ENCODE measurements around the gene DOK5. TPM values are rescaled to one million over a fixed set of nuclear protein-coding genes. Genes with fewer than 3 reads are reported as not detected.

The DOK5 gene
- total and polyA plus RNA-seq, 2 of the 4 experiments (the other 2 are of a cell fraction) = 2.8 to 3.9 TPM

DNA sequence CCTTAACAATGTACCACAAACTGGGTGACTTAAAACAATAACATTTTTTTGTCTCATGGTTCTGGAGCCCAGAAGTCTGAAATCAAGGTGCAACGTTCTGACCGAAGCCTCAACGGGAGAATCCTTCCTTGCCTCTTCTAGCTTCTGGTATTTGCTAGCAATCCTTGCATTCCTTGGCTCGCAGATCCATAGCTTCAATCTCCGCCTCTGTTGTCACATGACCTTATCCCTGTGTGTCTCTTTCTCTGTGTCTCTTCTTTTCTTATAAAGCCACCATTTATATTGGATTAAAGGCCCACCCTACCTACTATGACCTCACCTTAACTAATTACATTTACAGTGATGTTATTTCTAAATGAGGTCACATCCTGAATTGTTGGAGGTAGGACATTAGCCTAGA lies 37.2 kb upstream of the DOK5 start:
- no peak overlapping the region for H2AK9ac ChIP-seq (replicated peaks; ENCODE audit: low read depth, low read length, poor library complexity)
- H4K5ac ChIP-seq (ENCODE audit: low read depth, low read length) = no peak overlapping the region
- H4K91ac ChIP-seq (ENCODE audit: insufficient read depth, low read depth, low read length) = no peak overlapping the region
- H3K79me1 ChIP-seq (ENCODE audit: low read depth in 1 of 2, low read length in 2 of 2) = no peaks in the 10 kb centered on the region
- no peak overlapping the region for H3K27ac ChIP-seq (ENCODE audit: insufficient read depth, low read length)
- DNase-seq (no peak), ATAC-seq (ENCODE audit: low read depth) (no peak)
- no peak overlapping the region for H3K18ac ChIP-seq (ENCODE audit: low read depth, low read length)
- dilution Hi-C loops (cut with HindIII; ENCODE audit: low sequenced_read_pairs, unreplicated experiment) = no loop called here
- no peaks in the 10 kb centered on the region for H3K4me1 ChIP-seq (ENCODE audit: control insufficient read depth, insufficient read depth, low read length)
- no peaks in the 10 kb centered on the region for H3K9me3 ChIP-seq (ENCODE audit: control insufficient read depth, insufficient read depth, low read length)
- H4K8ac ChIP-seq (ENCODE audit: low read depth in 2 of 2, low read length in 2 of 2) = no peak overlapping the region
- no peak overlapping the region for H2BK120ac ChIP-seq (ENCODE audit: low read depth, low read length)
- TF ChIP-seq, protein P1, sequence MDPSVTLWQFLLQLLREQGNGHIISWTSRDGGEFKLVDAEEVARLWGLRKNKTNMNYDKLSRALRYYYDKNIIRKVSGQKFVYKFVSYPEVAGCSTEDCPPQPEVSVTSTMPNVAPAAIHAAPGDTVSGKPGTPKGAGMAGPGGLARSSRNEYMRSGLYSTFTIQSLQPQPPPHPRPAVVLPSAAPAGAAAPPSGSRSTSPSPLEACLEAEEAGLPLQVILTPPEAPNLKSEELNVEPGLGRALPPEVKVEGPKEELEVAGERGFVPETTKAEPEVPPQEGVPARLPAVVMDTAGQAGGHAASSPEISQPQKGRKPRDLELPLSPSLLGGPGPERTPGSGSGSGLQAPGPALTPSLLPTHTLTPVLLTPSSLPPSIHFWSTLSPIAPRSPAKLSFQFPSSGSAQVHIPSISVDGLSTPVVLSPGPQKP (IDR thresholded peaks at IDR 0.05; ENCODE audit: borderline replicate concordance, low read depth, low read length) = no peak
- TF ChIP-seq RCOR1 (IDR thresholded peaks at IDR 0.05; ENCODE audit: insufficient replicate concordance, low read length) (no peak), MAZ (IDR thresholded peaks at IDR 0.05; ENCODE audit: borderline replicate concordance, low read depth, low read length) (no peak), CEBPB (IDR thresholded peaks at IDR 0.05; ENCODE audit: low read depth, low read length) (no peak), RFX5 (IDR thresholded peaks at IDR 0.05; ENCODE audit: low read depth, low read length) (no peak), POLR2A (IDR thresholded peaks at IDR 0.05; ENCODE audit: low read depth, low read length) (no peak), BHLHE40 (IDR thresholded peaks at IDR 0.05; ENCODE audit: low read depth, low read length) (no peak), RAD21 (IDR thresholded peaks at IDR 0.05; ENCODE audit: low read length) (no peak)
- TF ChIP-seq, protein P2, sequence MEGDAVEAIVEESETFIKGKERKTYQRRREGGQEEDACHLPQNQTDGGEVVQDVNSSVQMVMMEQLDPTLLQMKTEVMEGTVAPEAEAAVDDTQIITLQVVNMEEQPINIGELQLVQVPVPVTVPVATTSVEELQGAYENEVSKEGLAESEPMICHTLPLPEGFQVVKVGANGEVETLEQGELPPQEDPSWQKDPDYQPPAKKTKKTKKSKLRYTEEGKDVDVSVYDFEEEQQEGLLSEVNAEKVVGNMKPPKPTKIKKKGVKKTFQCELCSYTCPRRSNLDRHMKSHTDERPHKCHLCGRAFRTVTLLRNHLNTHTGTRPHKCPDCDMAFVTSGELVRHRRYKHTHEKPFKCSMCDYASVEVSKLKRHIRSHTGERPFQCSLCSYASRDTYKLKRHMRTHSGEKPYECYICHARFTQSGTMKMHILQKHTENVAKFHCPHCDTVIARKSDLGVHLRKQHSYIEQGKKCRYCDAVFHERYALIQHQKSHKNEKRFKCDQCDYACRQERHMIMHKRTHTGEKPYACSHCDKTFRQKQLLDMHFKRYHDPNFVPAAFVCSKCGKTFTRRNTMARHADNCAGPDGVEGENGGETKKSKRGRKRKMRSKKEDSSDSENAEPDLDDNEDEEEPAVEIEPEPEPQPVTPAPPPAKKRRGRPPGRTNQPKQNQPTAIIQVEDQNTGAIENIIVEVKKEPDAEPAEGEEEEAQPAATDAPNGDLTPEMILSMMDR (conservative IDR thresholded peaks at IDR 0.05; ENCODE audit: low read depth, low read length) = no peak
- TF ChIP-seq, protein P3, sequence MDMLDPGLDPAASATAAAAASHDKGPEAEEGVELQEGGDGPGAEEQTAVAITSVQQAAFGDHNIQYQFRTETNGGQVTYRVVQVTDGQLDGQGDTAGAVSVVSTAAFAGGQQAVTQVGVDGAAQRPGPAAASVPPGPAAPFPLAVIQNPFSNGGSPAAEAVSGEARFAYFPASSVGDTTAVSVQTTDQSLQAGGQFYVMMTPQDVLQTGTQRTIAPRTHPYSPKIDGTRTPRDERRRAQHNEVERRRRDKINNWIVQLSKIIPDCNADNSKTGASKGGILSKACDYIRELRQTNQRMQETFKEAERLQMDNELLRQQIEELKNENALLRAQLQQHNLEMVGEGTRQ (IDR thresholded peaks at IDR 0.05; ENCODE audit: low read depth, low read length) = no peak
- intact Hi-C loops (cut with micrococcal nuclease) = no loop called here
- no peak overlapping the region for H3K4ac ChIP-seq (ENCODE audit: low read depth, low read length)
- no peak overlapping the region for H3K9ac ChIP-seq (ENCODE audit: low read depth, low read length)
- no TSS peak for BruUV-seq (replicated peaks)
- POLR2A ChIA-PET (ENCODE audit: unreplicated experiment) = no interaction called here
- no peak overlapping the region for H3K4me2 ChIP-seq (ENCODE audit: low read depth, low read length)
- H3K4me3 ChIP-seq (ENCODE audit: insufficient read depth, low read depth, low read length) = no peak overlapping the region
- no peaks in the 10 kb centered on the region; the same call in 1 of the 2 replicates for H3K27me3 ChIP-seq (ENCODE audit: control insufficient read depth, insufficient read depth, low read length)
- no peaks in the 10 kb centered on the region for H3K36me3 ChIP-seq (ENCODE audit: control insufficient read depth, insufficient read depth, low read length)
- H3K9me1 ChIP-seq (ENCODE audit: insufficient read depth, low read length) = no peaks in the 10 kb centered on the region
- no peaks in the 10 kb centered on the region for H4K20me1 ChIP-seq (ENCODE audit: insufficient read depth, low read length)
- no peak overlapping the region for H2AK5ac ChIP-seq (ENCODE audit: low read depth, low read length)
- H2BK5ac ChIP-seq (ENCODE audit: low read depth, low read length, poor library complexity, severe bottlenecking) = no peak overlapping the region
- H3K14ac ChIP-seq (replicated peaks; ENCODE audit: low read depth, low read length) = no peak overlapping the region
- no CpG with 5 or more reads among the region's 5 CpGs for WGBS, 2 experiments (ENCODE audit: extremely low coverage in 2 of 2, insufficient read length in 1 of 2)
- in situ Hi-C loops (cut with MboI; ENCODE audit: low sequenced_read_pairs) = no loop called here
- no peak overlapping the region for H3K56ac ChIP-seq (ENCODE audit: extremely low read depth, insufficient read depth, low read length)
- H2BK15ac ChIP-seq (ENCODE audit: low read depth, low read length) = no peak overlapping the region
- H2AFZ ChIP-seq (replicated peaks; ENCODE audit: low read length, poor library complexity) = no peak overlapping the region
- CTCF ChIA-PET = interaction anchor here (0.7 kb wide), 1 partner anchor 11 kb away, joined by 3 read pairs; no protein-coding TSS in a partner anchor
- H3K23ac ChIP-seq (ENCODE audit: low read depth, low read length) = no peak overlapping the region
- no peak overlapping the region for H2BK20ac ChIP-seq (ENCODE audit: low read depth, low read length)
